SK-N-SH treated with all-trans-retinoic acid at 6 μM for 48 hours (cell line): Measurements from ENCODE around the gene ADRB1.

ENCODE experiments used
- ARNTL ChIP-seq: fragments of 450-650 bp; formaldehyde crosslinking; IDR thresholded peaks from 2 replicates; pipeline ENCODE4 v1.5.0; 2020; ENCODE audit warnings: low read depth, mild to moderate bottlenecking, moderate library complexity, borderline replicate concordance
- TSHZ2 ChIP-seq: fragments of 250-450 bp; sonication (Bioruptor Pico); IDR thresholded peaks from 2 replicates; pipeline ENCODE4 v1.5.0; 2020; ENCODE audit warnings: mild to moderate bottlenecking, moderate library complexity
- ZFP30 ChIP-seq: fragments of 450-650 bp; formaldehyde crosslinking; IDR thresholded peaks from 2 replicates; pipeline ENCODE4 v1.5.0; 2022; ENCODE audit warnings: mild to moderate bottlenecking, moderate library complexity
- ZNF565 ChIP-seq: fragments of 450-650 bp; formaldehyde crosslinking; conservative IDR thresholded peaks from 2 replicates; pipeline ENCODE4 v1.5.0; 2020; ENCODE audit warnings: low read depth, mild to moderate bottlenecking, moderate library complexity
- ZNF70 ChIP-seq: fragments of 450-650 bp; formaldehyde crosslinking; IDR thresholded peaks from 2 replicates; pipeline ENCODE4 v1.5.0; 2020; ENCODE audit warnings: mild to moderate bottlenecking, moderate library complexity
- TF ChIP-seq, protein P1 (sequence below): fragments of 250-450 bp; sonication (Bioruptor Pico); IDR thresholded peaks from 2 replicates; pipeline ENCODE4 v1.8.0; 2020; ENCODE audit warnings: mild to moderate bottlenecking, moderate library complexity, borderline replicate concordance

GRCh38 chr10:114012650-114013049, 31.0 kb upstream of the ADRB1 start:
- no peak for TF ChIP-seq ARNTL
- no peak for TF ChIP-seq ZNF565
- TF ChIP-seq ZFP30 (CRISPR knock-in tag), result no peak
- TF ChIP-seq, protein P1, sequence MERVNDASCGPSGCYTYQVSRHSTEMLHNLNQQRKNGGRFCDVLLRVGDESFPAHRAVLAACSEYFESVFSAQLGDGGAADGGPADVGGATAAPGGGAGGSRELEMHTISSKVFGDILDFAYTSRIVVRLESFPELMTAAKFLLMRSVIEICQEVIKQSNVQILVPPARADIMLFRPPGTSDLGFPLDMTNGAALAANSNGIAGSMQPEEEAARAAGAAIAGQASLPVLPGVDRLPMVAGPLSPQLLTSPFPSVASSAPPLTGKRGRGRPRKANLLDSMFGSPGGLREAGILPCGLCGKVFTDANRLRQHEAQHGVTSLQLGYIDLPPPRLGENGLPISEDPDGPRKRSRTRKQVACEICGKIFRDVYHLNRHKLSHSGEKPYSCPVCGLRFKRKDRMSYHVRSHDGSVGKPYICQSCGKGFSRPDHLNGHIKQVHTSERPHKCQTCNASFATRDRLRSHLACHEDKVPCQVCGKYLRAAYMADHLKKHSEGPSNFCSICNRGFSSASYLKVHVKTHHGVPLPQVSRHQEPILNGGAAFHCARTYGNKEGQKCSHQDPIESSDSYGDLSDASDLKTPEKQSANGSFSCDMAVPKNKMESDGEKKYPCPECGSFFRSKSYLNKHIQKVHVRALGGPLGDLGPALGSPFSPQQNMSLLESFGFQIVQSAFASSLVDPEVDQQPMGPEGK (CRISPR knock-in tag), result no peak
- no peak for TF ChIP-seq ZNF70 (CRISPR knock-in tag)
- no peak for TF ChIP-seq TSHZ2 (CRISPR knock-in tag)
